H1 (cell line): ENCODE results near the gene DLEC1. TPM values are rescaled to one million over a fixed set of nuclear protein-coding genes. Genes with fewer than 3 reads are reported as not detected.
A peak's percentile ranks its signal among the peaks of the same experiment; 100 is the strongest.

ENCODE experiments used
- CTCF ChIA-PET: fragments of 300-600 bp; sonication (Branson Sonifier 250); formaldehyde crosslinking; loops from one replicate; lab custom pipeline; 2021; ENCODE audit not compliant: partially characterized antibody; lab: Charles Lee
- POLR2A ChIA-PET: fragments of 300-600 bp; sonication (Branson Sonifier 250); formaldehyde crosslinking; loops from one replicate; lab custom pipeline; 2021; ENCODE audit warnings: inconsistent platforms; ENCODE audit not compliant: partially characterized antibody; lab: Charles Lee
- DNase-seq, 2 experiments: peaks; one replicate each; pipeline versions ENCODE4 v3.0.0 to v3.0.0-alpha.2; 2010 to 2022; ENCODE audit warnings: low spot score in 2 of 2, low read depth in 1 of 2, mixed read lengths in 1 of 2
- FAIRE-seq: peaks from 2 replicates; lab custom pipeline; 2011; peaks lifted over from hg19 to GRCh38; lab: Jason Lieb, UNC
- H2AFZ ChIP-seq: 2 replicates; pipeline ENCODE4 v1.8.1; 2012; ENCODE audit warnings: low read length, inconsistent platforms
- H2AK5ac ChIP-seq: 2 replicates; pipeline ENCODE4 v1.6.1; 2013; ENCODE audit warnings: low read depth, low read length
- H2BK120ac ChIP-seq: replicated peaks from 2 replicates; pipeline ENCODE3; 2013; ENCODE audit warnings: low read depth, low read length, inconsistent platforms
- H2BK12ac ChIP-seq: 2 replicates; pipeline ENCODE4 v1.6.1; 2013; ENCODE audit warnings: low read depth, low read length
- H2BK15ac ChIP-seq: 2 replicates; pipeline ENCODE4 v1.6.1; 2013; ENCODE audit warnings: low read length
- H2BK20ac ChIP-seq: 2 replicates; pipeline ENCODE4 v1.6.1; 2013; ENCODE audit warnings: low read length
- H2BK5ac ChIP-seq: 2 replicates; pipeline ENCODE4 v1.6.1; 2013; ENCODE audit warnings: low read depth, low read length
- H3K14ac ChIP-seq: 2 replicates; pipeline ENCODE4 v1.6.1; 2013; ENCODE audit warnings: inconsistent platforms; ENCODE audit not compliant: insufficient read length
- H3K18ac ChIP-seq: 2 replicates; pipeline ENCODE4 v1.6.1; 2013; ENCODE audit warnings: low read length; ENCODE audit errors: extremely low read depth
- H3K23ac ChIP-seq: 2 replicates; pipeline ENCODE4 v1.6.1; 2013; ENCODE audit warnings: inconsistent platforms; ENCODE audit not compliant: insufficient read length
- H3K23me2 ChIP-seq: 2 replicates; pipeline ENCODE4 v1.6.1; 2013; ENCODE audit warnings: low read depth, low read length
- H3K27ac ChIP-seq: 2 replicates; pipeline ENCODE4 v1.6.1; 2011; ENCODE audit warnings: low read depth, low read length, inconsistent platforms
- H3K27me3 ChIP-seq, 4 experiments: replicated peaks in 1 of 4; 1 replicate in 1 of 4; 2 replicates in 3 of 4; pipeline versions ENCODE4 v1.6.1 to v1.8.1; 2011 to 2013; ENCODE audit warnings: low read length in 3 of 4, mild to moderate bottlenecking in 3 of 4, inconsistent platforms in 2 of 4, mixed read lengths in 2 of 4, moderate library complexity in 1 of 4; ENCODE audit not compliant: control insufficient read depth in 3 of 4, insufficient read depth in 3 of 4; ENCODE audit errors: extremely low read depth in 1 of 4
- H3K36me3 ChIP-seq, 4 experiments: 2 replicates each; pipeline versions ENCODE4 v1.6.1 to v1.8.1; 2011 to 2013; ENCODE audit warnings: mild to moderate bottlenecking in 4 of 4, low read length in 3 of 4, moderate library complexity in 2 of 4, control low read depth in 1 of 4, inconsistent platforms in 1 of 4; ENCODE audit not compliant: insufficient read depth in 4 of 4, control insufficient read depth in 2 of 4
- H3K4ac ChIP-seq: replicated peaks from 2 replicates; pipeline ENCODE3; 2013; ENCODE audit warnings: low read length, low read depth, mixed read lengths, inconsistent platforms; ENCODE audit not compliant: insufficient read length
- H3K4me1 ChIP-seq, 4 experiments: replicated peaks in 1 of 4; 1 replicate in 1 of 4; 2 replicates in 3 of 4; pipeline versions ENCODE4 v1.6.1 to v1.8.1; 2011 to 2013; ENCODE audit warnings: low read length in 3 of 4, inconsistent platforms in 2 of 4, mixed read lengths in 1 of 4; ENCODE audit not compliant: insufficient read depth in 4 of 4, control insufficient read depth in 3 of 4
- H3K4me2 ChIP-seq, 2 experiments: 2 replicates each; pipeline versions ENCODE4 v1.6.1 to v1.8.1; 2011 to 2013; ENCODE audit warnings: low read depth in 2 of 2, low read length in 2 of 2, control low read depth in 1 of 2, inconsistent platforms in 1 of 2, mild to moderate bottlenecking in 1 of 2; ENCODE audit not compliant: insufficient read depth in 1 of 2
- H3K4me3 ChIP-seq, 4 experiments: fragments of 200-600, 300-600 bp in 1 of 4; sonication (generic), shearing (Covaris generic), sonication (Bioruptor Twin) in 1 of 4; 2 replicates each; pipeline versions ENCODE4 v1.5.1 to v1.8.1; 2011 to 2016; ENCODE audit warnings: low read length in 4 of 4, low read depth in 3 of 4, control low read depth in 2 of 4, inconsistent platforms in 2 of 4, mild to moderate bottlenecking in 2 of 4, mixed read lengths in 1 of 4, moderate library complexity in 1 of 4; ENCODE audit not compliant: insufficient read depth in 2 of 4; ENCODE audit errors: extremely low read depth in 1 of 4
- H3K56ac ChIP-seq: replicated peaks from 2 replicates; pipeline ENCODE3; 2013; ENCODE audit warnings: low read depth, mild to moderate bottlenecking, mixed read lengths, low read length, inconsistent platforms; ENCODE audit not compliant: insufficient read length
- H3K79me1 ChIP-seq: 2 replicates; pipeline ENCODE4 v1.6.1; 2013; ENCODE audit warnings: low read depth, low read length, control low read depth
- H3K79me2 ChIP-seq, 2 experiments: 2 replicates each; pipeline versions ENCODE4 v1.6.1 to v1.8.1; 2012 to 2013; ENCODE audit warnings: low read length in 2 of 2, mild to moderate bottlenecking in 2 of 2, inconsistent platforms in 1 of 2; ENCODE audit not compliant: insufficient read depth in 2 of 2, control insufficient read depth in 1 of 2
- H3K9ac ChIP-seq, 4 experiments: replicated peaks in 1 of 4; 1 replicate in 1 of 4; 2 replicates in 3 of 4; pipeline versions ENCODE4 v1.6.1 to v1.8.1; 2011 to 2013; ENCODE audit warnings: low read depth in 3 of 4, low read length in 3 of 4, control low read depth in 2 of 4, mild to moderate bottlenecking in 2 of 4, moderate library complexity in 2 of 4, inconsistent platforms in 1 of 4; ENCODE audit errors: extremely low read depth in 1 of 4
- H3K9me3 ChIP-seq, 2 experiments: 2 replicates each; pipeline versions ENCODE4 v1.6.1 to v1.8.1; 2012 to 2013; ENCODE audit warnings: mild to moderate bottlenecking in 2 of 2, moderate library complexity in 2 of 2, control low read depth in 1 of 2, inconsistent platforms in 1 of 2, low read depth in 1 of 2, low read length in 1 of 2, mixed read lengths in 1 of 2; ENCODE audit not compliant: insufficient read depth in 2 of 2
- H4K20me1 ChIP-seq, 2 experiments: replicated peaks in 1 of 2; 2 replicates each; pipeline versions ENCODE3 to v1.8.1; 2011 to 2013; ENCODE audit warnings: inconsistent platforms in 2 of 2, low read length in 2 of 2, mild to moderate bottlenecking in 1 of 2; ENCODE audit not compliant: insufficient read depth in 2 of 2, control insufficient read depth in 1 of 2
- H4K5ac ChIP-seq: 2 replicates; pipeline ENCODE4 v1.6.1; 2013; ENCODE audit warnings: low read length, low read depth, mixed read lengths, inconsistent platforms; ENCODE audit not compliant: insufficient read length
- H4K8ac ChIP-seq: 2 replicates; pipeline ENCODE4 v1.8.0; 2013; ENCODE audit warnings: mild to moderate bottlenecking, moderate library complexity, low read length, inconsistent platforms; ENCODE audit not compliant: insufficient read depth; ENCODE audit errors: extremely low read depth
- H4K91ac ChIP-seq: replicated peaks from 2 replicates; pipeline ENCODE3; 2013; ENCODE audit warnings: low read length, mixed read lengths, inconsistent platforms; ENCODE audit not compliant: insufficient read length
- BACH1 ChIP-seq: IDR thresholded peaks from 2 replicates; pipeline ENCODE4 v1.6.1; 2012; ENCODE audit warnings: low read length, improper control_type of control experiment
- BRCA1 ChIP-seq: IDR thresholded peaks from 2 replicates; pipeline ENCODE4 v1.6.1; 2012; ENCODE audit warnings: low read depth, low read length, improper control_type of control experiment
- CBX5 ChIP-seq: fragments of 300-800, 300-1000 bp; sonication (generic); IDR thresholded peaks from 2 replicates; pipeline ENCODE4 v1.7.1; 2016; ENCODE audit warnings: antibody characterized with exemption, low read length, low read depth
- CHD1 ChIP-seq: IDR thresholded peaks from 2 replicates; pipeline ENCODE4 v1.6.1; 2012; ENCODE audit warnings: low read depth, low read length, improper control_type of control experiment
- CHD2 ChIP-seq: IDR thresholded peaks from 2 replicates; pipeline ENCODE4 v1.6.1; 2012; ENCODE audit warnings: low read length, improper control_type of control experiment
- CTBP2 ChIP-seq: IDR thresholded peaks from 2 replicates; pipeline ENCODE4 v1.7.0; 2011; ENCODE audit warnings: borderline replicate concordance, mild to moderate bottlenecking, moderate library complexity, mixed read lengths, low read length; ENCODE audit not compliant: insufficient read depth, insufficient read length
- POLR2A ChIP-seq, 2 experiments: IDR thresholded peaks; 1 replicate in 1 of 2; 2 replicates in 1 of 2; pipeline ENCODE4 v1.6.1; 2011; ENCODE audit warnings: low read depth in 2 of 2, low read length in 2 of 2, mild to moderate bottlenecking in 2 of 2; ENCODE audit errors: control extremely low read depth in 1 of 2
- POLR2AphosphoS5 ChIP-seq: IDR thresholded peaks from 2 replicates; pipeline ENCODE4 v1.6.1; 2011; ENCODE audit warnings: low read depth, low read length
- POU5F1 ChIP-seq: IDR thresholded peaks from 2 replicates; pipeline ENCODE4 v1.6.1; 2011; ENCODE audit warnings: low read depth, mild to moderate bottlenecking, low read length, moderate library complexity
- RAD21 ChIP-seq, 2 experiments: IDR thresholded peaks in 1 of 2; conservative IDR thresholded peaks in 1 of 2; 2 replicates each; pipeline ENCODE4 v1.6.1; 2011; ENCODE audit warnings: low read depth in 2 of 2, low read length in 2 of 2, improper control_type of control experiment in 1 of 2, inconsistent platforms in 1 of 2, mild to moderate bottlenecking in 1 of 2, moderate library complexity in 1 of 2
- RFX5 ChIP-seq: IDR thresholded peaks from 2 replicates; pipeline ENCODE4 v1.6.1; 2011; ENCODE audit warnings: low read depth, low read length, improper control_type of control experiment, borderline replicate concordance
- RNF2 ChIP-seq: fragments of 200-900, 300-1000 bp; sonication (generic); IDR thresholded peaks from 2 replicates; pipeline ENCODE4 v1.7.1; 2016; ENCODE audit warnings: borderline replicate concordance, low read depth, mild to moderate bottlenecking, antibody characterized with exemption, low read length; ENCODE audit not compliant: poor library complexity, severe bottlenecking; ENCODE audit errors: missing control alignments
- TAF1 ChIP-seq: IDR thresholded peaks from 2 replicates; pipeline ENCODE4 v1.6.1; 2011; ENCODE audit warnings: mild to moderate bottlenecking, low read depth, low read length
- TAF7 ChIP-seq: optimal IDR thresholded peaks from 2 replicates; pipeline ENCODE3; 2011; ENCODE audit warnings: low read depth, mild to moderate bottlenecking, inconsistent platforms, low read length, moderate library complexity, borderline replicate concordance
- ZNF274 ChIP-seq: IDR thresholded peaks from 2 replicates; pipeline ENCODE4 v1.7.0; 2012; ENCODE audit warnings: low read length, borderline replicate concordance; ENCODE audit errors: extremely low read depth
- WGBS, 2 experiments: shearing (Covaris generic) in 1 of 2; methylation state at CpG; one replicate each; pipeline versions ENCODE4 v1.1.6 to v1.1.7; 2013 to 2015; ENCODE audit warnings: low lambda C conversion rate in 2 of 2, mixed read lengths in 2 of 2, inconsistent platforms in 1 of 2, low coverage in 1 of 2, missing lambda C conversion rate in 1 of 2; ENCODE audit not compliant: insufficient replicate concordance in 2 of 2, insufficient coverage in 1 of 2, insufficient read length in 1 of 2; ENCODE audit errors: extremely low coverage in 1 of 2, missing lambda C conversion rate in 1 of 2; 5-methylcytosine and 5-hydroxymethylcytosine counted together
- polyA plus RNA-seq, 7 experiments: library from polyadenylated mRNA; depleted of rRNA in 3 of 7; stranded (reverse) in 5 of 7; unstranded in 2 of 7; fragments of >200 nt in 5 of 7; fragments of 200-250 nt in 2 of 7; gene quantifications; 1 replicate in 5 of 7; 2 replicates in 1 of 7; 4 replicates in 1 of 7; pipeline versions ENCODE4 v1.2.1 to v1.2.3, GENCODE V29; 2011 to 2013; ENCODE audit warnings: missing spikeins in 2 of 7, mixed read lengths in 2 of 7
- total RNA-seq: library from RNA; stranded (reverse); fragmentation: NEBNext Ultra II Directional; extraction: Animal tissue kit (Norgen Biotek cat#: 25700); gene quantifications from 2 replicates; pipeline ENCODE4 v1.2.1, GENCODE V29; 2021

Gene DLEC1
- total and polyA plus RNA-seq, 2 of the 8 experiments (the other 6 are each of a cell fraction or from before 2014, with no cell fraction given): 0.26 to 0.76 TPM

GRCh38 chr3:37993460-37993819 lies 45.6 kb upstream of the DLEC1 start:
- no peaks in the 10 kb centered on the region for H3K79me1 ChIP-seq
- H4K8ac ChIP-seq: no peak overlapping the region
- H2BK15ac ChIP-seq: no peak overlapping the region
- peaks cover 7% of the 10 kb centered on the region for H3K23me2 ChIP-seq
- H3K18ac ChIP-seq: no peak overlapping the region
- H3K14ac ChIP-seq: no peak overlapping the region
- H3K56ac ChIP-seq: no peak overlapping the region
- peak overlapping the region in 1 of 4 experiments; percentile 73; a peak in 1 of 8 replicates for H3K4me3 ChIP-seq
- H2BK120ac ChIP-seq: no peak overlapping the region
- H4K91ac ChIP-seq: no peak overlapping the region
- H2BK20ac ChIP-seq: no peak overlapping the region
- no peak overlapping the region for H4K5ac ChIP-seq
- H3K27ac ChIP-seq: no peak overlapping the region
- H2BK5ac ChIP-seq: 0 out of 2 replicates have a peak overlapping the region, but pooled peaks have one; percentile 26
- no peaks in the 10 kb centered on the region for H4K20me1 ChIP-seq
- DNase-seq: no peak
- peak overlapping the region; percentile 64 to 81; a peak in 3 of 4 replicates for H3K4me2 ChIP-seq
- H3K27me3 ChIP-seq: peaks cover 0 to 15% (median 5%) of the 10 kb centered on the region in 4 experiments; a peak in 4 of 7 replicates
- no peak overlapping the region for H2AK5ac ChIP-seq
- H2AFZ ChIP-seq: no peak overlapping the region
- H3K23ac ChIP-seq: no peak overlapping the region
- ChIA-PET CTCF (interaction anchor here (1.0 to 2.1 kb wide), 3 partner anchors 10 to 17 kb away, joined by 3 to 10 read pairs (median 8); no protein-coding TSS in a partner anchor), POLR2A (no interaction called here)
- no peaks in the 10 kb centered on the region for H3K9me3 ChIP-seq
- H3K36me3 ChIP-seq: no peaks in the 10 kb centered on the region
- H3K4ac ChIP-seq: no peak overlapping the region
- no peak for FAIRE-seq
- no peaks in the 10 kb centered on the region for H3K79me2 ChIP-seq
- no peak overlapping the region for H3K9ac ChIP-seq
- peaks cover 0 to 18% (median 10%) of the 10 kb centered on the region in 4 experiments; a peak in 6 of 7 replicates for H3K4me1 ChIP-seq
- WGBS, 2 experiments: 75% methylated on average over 6 of the region's 6 CpGs; no CpG with 5 or more reads in 1 of the 2 experiments
- no peak overlapping the region for H2BK12ac ChIP-seq
- no peak for TF ChIP-seq BACH1
- no peak for TF ChIP-seq ZNF274
- TF ChIP-seq CBX5: no peak
- no peak for TF ChIP-seq CTBP2
- no peak for TF ChIP-seq POLR2A (IDR thresholded peaks at IDR 0.05; ENCODE audit: control extremely low read depth in 1 of 2, low read depth in 2 of 2, low read length in 2 of 2)
- TF ChIP-seq CHD1: no peak
- no peak for TF ChIP-seq TAF7
- TF ChIP-seq CHD2: no peak
- no peak for TF ChIP-seq RNF2
- TF ChIP-seq POU5F1: no peak
- no peak for TF ChIP-seq TAF1
- no peak for TF ChIP-seq BRCA1
- TF ChIP-seq RFX5: no peak
- no peak for TF ChIP-seq POLR2AphosphoS5
- no peak for TF ChIP-seq RAD21 (IDR thresholded peaks at IDR 0.05 in 1 of 2, conservative IDR thresholded peaks at IDR 0.05 in 1 of 2; ENCODE audit: low read depth in 2 of 2, low read length in 2 of 2)
